BJ (cell line): ENCODE data around the gene MTSS2. TPM values are rescaled to one million over a fixed set of nuclear protein-coding genes. Genes with fewer than 3 reads are reported as not detected.

ENCODE experiments used
- CTCF ChIA-PET: fragments of 350-600 bp; formaldehyde crosslinking; extraction: SDS; loops from one replicate; lab custom pipeline; 2021; ENCODE audit warnings: antibody characterized with exemption, inconsistent platforms; lab: Yijun Ruan, JAX
- POLR2A ChIA-PET: fragments of 300-600 bp; sonication (Branson Sonifier 250); formaldehyde crosslinking; extraction: SDS; loops from one replicate; lab custom pipeline; 2021; ENCODE audit warnings: antibody characterized with exemption; lab: Charles Lee
- DNase-seq: peaks from one replicate; pipeline ENCODE4 v3.0.0-alpha.2; 2011; ENCODE audit warnings: low read depth
- H3K27me3 ChIP-seq: 2 replicates; pipeline ENCODE4 v1.6.0; 2011; ENCODE audit warnings: low read length; ENCODE audit not compliant: control insufficient read depth, insufficient read depth
- H3K36me3 ChIP-seq: 2 replicates; pipeline ENCODE4 v1.5.1; 2011; ENCODE audit warnings: low read length; ENCODE audit not compliant: control insufficient read depth, insufficient read depth
- H3K4me3 ChIP-seq: 2 replicates; pipeline ENCODE4 v1.5.1; 2011; ENCODE audit warnings: low read depth, mild to moderate bottlenecking, control low read depth, low read length
- CTCF ChIP-seq: IDR thresholded peaks from 2 replicates; pipeline ENCODE4 v1.5.1; 2011; ENCODE audit warnings: low read depth, mild to moderate bottlenecking, control low read depth, inconsistent platforms, low read length, moderate library complexity; ENCODE audit not compliant: insufficient read depth
- polyA plus RNA-seq: library from polyadenylated mRNA; depleted of rRNA; stranded (reverse); fragments of >200 nt; gene quantifications from 2 replicates; pipeline ENCODE4 v1.2.3, GENCODE V29; 2011

MTSS2 gene
- polyA plus RNA-seq, 1 experiment = 170 TPM

GRCh38 chr16:70695331-70696070, 9.6 kb upstream of the MTSS2 start:
- no peaks in the 10 kb centered on the region for H3K27me3 ChIP-seq
- POLR2A ChIA-PET = interaction anchor here (1.7 kb wide), 1 partner anchor 8 kb away, joined by 7 read pairs; no protein-coding TSS in a partner anchor
- no peak for TF ChIP-seq CTCF
- H3K4me3 ChIP-seq = no peak overlapping the region
- H3K36me3 ChIP-seq = no peaks in the 10 kb centered on the region; the same call in 1 of the 2 replicates
- CTCF ChIA-PET = interaction anchor here (2.4 to 3.5 kb wide), 3 partner anchors 8 to 75 kb away, joined by 9 to 21 read pairs (median 13); no protein-coding TSS in a partner anchor
- DNase-seq = no peak

- H3K36me3 ChIP-seq = no peaks in the 10 kb centered on the region
- no peak for TF ChIP-seq CTCF
- CTCF ChIA-PET = interaction anchor here (3.5 kb wide), 1 partner anchor 76 kb away, joined by 21 read pairs; no protein-coding TSS in a partner anchor
- POLR2A ChIA-PET = interaction anchor here (1.7 kb wide), 1 partner anchor 8 kb away, joined by 7 read pairs; no protein-coding TSS in a partner anchor
- DNase-seq = no peak
- no peak overlapping the region for H3K4me3 ChIP-seq
- H3K27me3 ChIP-seq = no peaks in the 10 kb centered on the region
Observed at GRCh38 chr16:70694868-70695218, 9.0 kb upstream of the MTSS2 start.

GRCh38 chr16:70694088-70694867, 8.4 kb upstream of the MTSS2 start:
- no peak overlapping the region for H3K4me3 ChIP-seq
- ChIA-PET POLR2A (interaction anchor here (1.7 kb wide), 1 partner anchor 9 kb away, joined by 7 read pairs; no protein-coding TSS in a partner anchor), CTCF (interaction anchor here (1.0 to 3.5 kb wide), 2 partner anchors 40 to 76 kb away, joined by 3 to 21 read pairs; no protein-coding TSS in a partner anchor)
- H3K36me3 ChIP-seq = no peaks in the 10 kb centered on the region
- TF ChIP-seq CTCF = no peak
- DNase-seq = peak; percentile 73
- no peaks in the 10 kb centered on the region for H3K27me3 ChIP-seq

- POLR2A ChIA-PET = interaction anchor here (1.6 kb wide), 1 partner anchor 10 kb away, joined by 6 read pairs; no protein-coding TSS in a partner anchor
- TF ChIP-seq CTCF = no peak
- Histone ChIP-seq H3K36me3 (no peaks in the 10 kb centered on the region), H3K4me3 (no peak overlapping the region), H3K27me3 (no peaks in the 10 kb centered on the region)
- no peak for DNase-seq
- CTCF ChIA-PET = interaction anchor here (0.6 to 6.5 kb wide), 7 partner anchors 39 to 78 kb away, joined by 3 to 64 read pairs (median 5); no protein-coding TSS in a partner anchor
Observed at GRCh38 chr16:70692873-70693671, 7.2 kb upstream of the MTSS2 start.
